Astrocyte (in vitro differentiated cells and primary cell): ENCODE data around the gene ITGBL1.

Source experiments
- EZH2 ChIP-seq: IDR thresholded peaks from 2 replicates; pipeline ENCODE4 v1.6.1; 2012; ENCODE audit warnings: mild to moderate bottlenecking, low read length, inconsistent platforms; ENCODE audit not compliant: insufficient read depth
- TF ChIP-seq, protein P1 (sequence below): IDR thresholded peaks from 2 replicates; pipeline ENCODE4 v1.5.1; 2011; ENCODE audit warnings: low read depth, mild to moderate bottlenecking, inconsistent platforms, low read length, moderate library complexity; ENCODE audit not compliant: insufficient read depth

DNA sequence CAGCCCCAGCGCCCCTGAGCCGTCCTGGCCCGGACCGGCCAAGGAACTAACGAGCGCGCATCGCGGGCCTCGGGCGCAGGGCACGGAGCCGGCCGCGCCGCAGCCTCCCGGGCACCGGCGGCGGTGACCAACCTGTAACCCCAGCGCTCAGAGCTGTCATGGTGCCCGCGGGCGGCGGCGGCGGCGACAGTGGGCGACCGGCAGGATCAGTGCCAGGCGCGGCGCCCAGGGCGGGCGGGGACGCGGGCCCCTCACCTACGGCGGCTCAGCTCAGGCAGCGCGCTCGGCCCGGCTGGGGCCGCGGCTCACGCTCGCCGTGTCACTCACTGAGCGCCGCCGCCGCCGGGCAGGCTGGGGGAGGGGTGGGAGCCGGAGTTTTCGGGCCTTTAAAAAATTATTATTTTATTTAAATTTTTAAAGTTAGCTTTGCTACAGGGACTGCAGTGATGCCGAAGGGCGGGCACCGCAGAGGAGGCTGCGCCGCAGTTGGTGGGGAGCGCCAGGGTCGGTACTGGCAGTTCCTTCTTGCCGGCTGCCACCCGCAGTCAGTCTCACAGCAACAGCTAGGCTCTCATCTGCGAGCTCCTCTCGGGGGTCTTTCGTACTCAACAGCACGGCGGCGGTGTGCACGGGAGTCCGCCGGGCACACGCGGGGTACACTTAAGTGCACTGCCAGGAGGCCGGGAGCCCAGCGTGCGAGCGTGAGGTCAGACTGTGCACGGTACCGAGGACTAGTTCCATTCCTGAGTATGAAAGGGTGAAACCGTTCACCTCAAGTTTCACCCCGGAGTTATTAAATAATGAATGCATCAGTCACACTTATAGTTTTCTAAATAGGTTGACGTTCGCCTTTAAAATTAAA is 36.1 kb upstream of the ITGBL1 start, which contains the start of gene NALCN:
- TF ChIP-seq, protein P1, sequence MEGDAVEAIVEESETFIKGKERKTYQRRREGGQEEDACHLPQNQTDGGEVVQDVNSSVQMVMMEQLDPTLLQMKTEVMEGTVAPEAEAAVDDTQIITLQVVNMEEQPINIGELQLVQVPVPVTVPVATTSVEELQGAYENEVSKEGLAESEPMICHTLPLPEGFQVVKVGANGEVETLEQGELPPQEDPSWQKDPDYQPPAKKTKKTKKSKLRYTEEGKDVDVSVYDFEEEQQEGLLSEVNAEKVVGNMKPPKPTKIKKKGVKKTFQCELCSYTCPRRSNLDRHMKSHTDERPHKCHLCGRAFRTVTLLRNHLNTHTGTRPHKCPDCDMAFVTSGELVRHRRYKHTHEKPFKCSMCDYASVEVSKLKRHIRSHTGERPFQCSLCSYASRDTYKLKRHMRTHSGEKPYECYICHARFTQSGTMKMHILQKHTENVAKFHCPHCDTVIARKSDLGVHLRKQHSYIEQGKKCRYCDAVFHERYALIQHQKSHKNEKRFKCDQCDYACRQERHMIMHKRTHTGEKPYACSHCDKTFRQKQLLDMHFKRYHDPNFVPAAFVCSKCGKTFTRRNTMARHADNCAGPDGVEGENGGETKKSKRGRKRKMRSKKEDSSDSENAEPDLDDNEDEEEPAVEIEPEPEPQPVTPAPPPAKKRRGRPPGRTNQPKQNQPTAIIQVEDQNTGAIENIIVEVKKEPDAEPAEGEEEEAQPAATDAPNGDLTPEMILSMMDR = no peak
- TF ChIP-seq EZH2 = no peak
